Caco-2 (cell line): Measurements from ENCODE around the gene PIP4K2A. TPM values are rescaled to one million over a fixed set of nuclear protein-coding genes. Genes with fewer than 3 reads are reported as not detected.
"Not testable (repeated sequence)": the region's sequence is repeated elsewhere in the genome, so short reads cannot be mapped to it uniquely, and the experiment has no call there.

ENCODE experiments used
- BruUV-seq: library from RNA; stranded (reverse); fragments of 400-500 nt; replicated peaks from 2 replicates; lab custom pipeline; 2021; lab: Mats Ljungman, UMichigan
- CTCF ChIA-PET: fragments of 300-600 bp; sonication (Branson Sonifier 250); formaldehyde crosslinking; loops from one replicate; lab custom pipeline; 2022; ENCODE audit warnings: antibody characterized with exemption; lab: Charles Lee
- POLR2A ChIA-PET: fragments of 300-600 bp; sonication (Branson Sonifier 250); formaldehyde crosslinking; loops from one replicate; lab custom pipeline; 2022; ENCODE audit warnings: antibody characterized with exemption; lab: Charles Lee
- DNase-seq, 2 experiments: peaks; one replicate each; pipeline versions ENCODE4 v3.0.0 to v3.0.0-alpha.2; 2020 to 2022
- H3K27me3 ChIP-seq: replicated peaks from 2 replicates; pipeline ENCODE4 v1.6.0; 2011; ENCODE audit warnings: low read length; ENCODE audit not compliant: control insufficient read depth, insufficient read depth
- H3K36me3 ChIP-seq: 2 replicates; pipeline ENCODE4 v1.5.1; 2011; ENCODE audit warnings: low read length; ENCODE audit not compliant: control insufficient read depth, insufficient read depth
- H3K4me1 ChIP-seq: fragments of 250-450 bp; sonication (Bioruptor Pico); 2 replicates; pipeline ENCODE4 v1.5.1; 2020; ENCODE audit warnings: mild to moderate bottlenecking
- H3K4me3 ChIP-seq: 2 replicates; pipeline ENCODE4 v1.5.1; 2011; ENCODE audit warnings: low read depth, mild to moderate bottlenecking, control low read depth, low read length
- H3K9me3 ChIP-seq: fragments of 250-450 bp; sonication (Bioruptor Pico); 2 replicates; pipeline ENCODE4 v1.5.1; 2020; ENCODE audit warnings: mild to moderate bottlenecking, moderate library complexity
- H3K27ac Mint-ChIP-seq: one replicate; pipeline ENCODE4 v1.8.0; 2022; ENCODE audit warnings: mixed read lengths; ENCODE audit not compliant: unreplicated experiment
- H3K27me3 Mint-ChIP-seq: one replicate; pipeline ENCODE4 v1.8.0; 2022; ENCODE audit warnings: mixed read lengths; ENCODE audit not compliant: insufficient read depth, unreplicated experiment
- H3K36me3 Mint-ChIP-seq: one replicate; pipeline ENCODE4 v1.8.0; 2022; ENCODE audit warnings: mild to moderate bottlenecking, mixed read lengths; ENCODE audit not compliant: insufficient read depth, unreplicated experiment
- H3K4me1 Mint-ChIP-seq: one replicate; pipeline ENCODE4 v1.8.0; 2022; ENCODE audit warnings: low read depth, mixed read lengths; ENCODE audit not compliant: unreplicated experiment
- H3K4me3 Mint-ChIP-seq: one replicate; pipeline ENCODE4 v1.8.0; 2022; ENCODE audit warnings: mild to moderate bottlenecking, moderate library complexity, mixed read lengths; ENCODE audit not compliant: unreplicated experiment
- H3K9me3 Mint-ChIP-seq: one replicate; pipeline ENCODE4 v1.8.0; 2022; ENCODE audit warnings: mixed read lengths; ENCODE audit not compliant: unreplicated experiment
- intact Hi-C: fragments of 100-400 bp; cut with micrococcal nuclease; formaldehyde crosslinking; loops from one replicate; pipeline ENCODE4 v1.10.0; 2022; ENCODE audit not compliant: unreplicated experiment
- total RNA-seq: library from RNA; stranded (reverse); gene quantifications from 2 replicates; pipeline ENCODE4 v1.2.3, GENCODE V29; 2022
- TF ChIP-seq, protein P1 (sequence below), 2 experiments: fragments of 200-600 bp in 1 of 2; IDR thresholded peaks; 1 replicate in 1 of 2; 2 replicates in 1 of 2; pipeline versions ENCODE4 v1.5.1 to v1.8.0; 2011 to 2022; ENCODE audit warnings: antibody characterized with exemption in 1 of 2, control low read depth in 1 of 2, inconsistent platforms in 1 of 2, low read depth in 1 of 2, low read length in 1 of 2, mild to moderate bottlenecking in 1 of 2, moderate library complexity in 1 of 2; ENCODE audit not compliant: insufficient read depth in 1 of 2, severe bottlenecking in 1 of 2, unreplicated experiment in 1 of 2

The PIP4K2A gene
- total RNA-seq, 1 experiment from 2014 or later, result 26.9 TPM

GRCh38 chr10:22513483-22514413, 200.6 kb downstream of the PIP4K2A start:
- peak; percentile 78 to 84 for DNase-seq
- CTCF ChIA-PET, H3K27me3 ChIP-seq, H3K4me1 Mint-ChIP-seq, H3K36me3 Mint-ChIP-seq, H3K27me3 Mint-ChIP-seq, H3K27ac Mint-ChIP-seq, intact Hi-C loops, H3K4me3 ChIP-seq, H3K36me3 ChIP-seq, BruUV-seq, H3K4me3 Mint-ChIP-seq, POLR2A ChIA-PET: not testable (repeated sequence)
- Histone ChIP-seq H3K9me3 (peaks cover 11% of the 10 kb centered on the region; the same call in 1 of the 2 replicates), H3K4me1 (peaks cover 11% of the 10 kb centered on the region)
- peaks cover 41% of the 10 kb centered on the region for H3K9me3 Mint-ChIP-seq
- TF ChIP-seq, protein P1, sequence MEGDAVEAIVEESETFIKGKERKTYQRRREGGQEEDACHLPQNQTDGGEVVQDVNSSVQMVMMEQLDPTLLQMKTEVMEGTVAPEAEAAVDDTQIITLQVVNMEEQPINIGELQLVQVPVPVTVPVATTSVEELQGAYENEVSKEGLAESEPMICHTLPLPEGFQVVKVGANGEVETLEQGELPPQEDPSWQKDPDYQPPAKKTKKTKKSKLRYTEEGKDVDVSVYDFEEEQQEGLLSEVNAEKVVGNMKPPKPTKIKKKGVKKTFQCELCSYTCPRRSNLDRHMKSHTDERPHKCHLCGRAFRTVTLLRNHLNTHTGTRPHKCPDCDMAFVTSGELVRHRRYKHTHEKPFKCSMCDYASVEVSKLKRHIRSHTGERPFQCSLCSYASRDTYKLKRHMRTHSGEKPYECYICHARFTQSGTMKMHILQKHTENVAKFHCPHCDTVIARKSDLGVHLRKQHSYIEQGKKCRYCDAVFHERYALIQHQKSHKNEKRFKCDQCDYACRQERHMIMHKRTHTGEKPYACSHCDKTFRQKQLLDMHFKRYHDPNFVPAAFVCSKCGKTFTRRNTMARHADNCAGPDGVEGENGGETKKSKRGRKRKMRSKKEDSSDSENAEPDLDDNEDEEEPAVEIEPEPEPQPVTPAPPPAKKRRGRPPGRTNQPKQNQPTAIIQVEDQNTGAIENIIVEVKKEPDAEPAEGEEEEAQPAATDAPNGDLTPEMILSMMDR (IDR thresholded peaks at IDR 0.05; ENCODE audit: insufficient read depth in 1 of 2, low read depth in 1 of 2, low read length in 1 of 2, severe bottlenecking in 1 of 2, unreplicated experiment in 1 of 2), result peak; percentile 15 to 20

DNA sequence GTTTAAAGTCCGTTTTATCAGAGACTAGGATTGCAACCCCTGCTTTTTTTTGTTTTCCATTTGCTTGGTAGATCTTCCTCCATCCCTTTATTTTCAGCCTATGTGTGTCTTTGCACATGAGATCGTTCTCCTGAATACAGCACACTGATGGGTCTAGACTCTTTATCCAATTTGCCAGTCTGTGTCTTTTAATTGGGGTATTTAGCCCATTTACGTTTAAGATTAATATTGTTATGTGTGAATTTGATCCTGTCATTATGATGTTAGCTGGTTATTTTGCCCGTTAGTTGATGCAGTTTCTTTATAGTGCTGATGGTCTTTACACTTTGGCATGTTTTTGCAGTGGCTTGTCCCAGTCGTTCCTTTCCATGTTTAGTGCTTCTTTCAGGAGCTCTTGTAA, 202.4 kb downstream of the PIP4K2A start:
- CTCF ChIA-PET, DNase-seq: not testable (repeated sequence)

GRCh38 chr10:22508214-22508613, 206.2 kb downstream of the PIP4K2A start:
- H3K9me3 Mint-ChIP-seq, result peaks cover 41% of the 10 kb centered on the region
- DNase-seq, intact Hi-C loops, H3K4me3 Mint-ChIP-seq, POLR2A ChIA-PET, BruUV-seq, CTCF ChIA-PET, H3K27me3 Mint-ChIP-seq, H3K27me3 ChIP-seq, H3K27ac Mint-ChIP-seq, H3K4me3 ChIP-seq, H3K4me1 Mint-ChIP-seq, H3K36me3 Mint-ChIP-seq, H3K4me1 ChIP-seq, H3K36me3 ChIP-seq: not testable (repeated sequence)
- peaks cover 11% of the 10 kb centered on the region; the same call in 1 of the 2 replicates for H3K9me3 ChIP-seq

More for the DNA sequence above, 202.4 kb downstream of the PIP4K2A start:
- H3K27me3 ChIP-seq, H3K36me3 Mint-ChIP-seq, BruUV-seq, intact Hi-C loops, H3K4me3 Mint-ChIP-seq, H3K27ac Mint-ChIP-seq, H3K4me3 ChIP-seq, H3K4me1 Mint-ChIP-seq, H3K36me3 ChIP-seq, H3K27me3 Mint-ChIP-seq: not testable (repeated sequence)
- peaks cover 41% of the 10 kb centered on the region for H3K9me3 Mint-ChIP-seq
- peaks cover 11% of the 10 kb centered on the region for H3K4me1 ChIP-seq
- POLR2A ChIA-PET, result interaction anchor here (0.7 kb wide), 1 partner anchor 172 kb away, joined by 6 read pairs; no protein-coding TSS in a partner anchor
- peaks cover 11% of the 10 kb centered on the region; the same call in 1 of the 2 replicates for H3K9me3 ChIP-seq
